Choroid plexus epithelial cell (primary cell): ENCODE data around the gene ADCY2.
A peak's percentile ranks its signal among the peaks of the same experiment; 100 is the strongest.

Experiments
- DNase-seq: peaks from one replicate; pipeline ENCODE4 v3.0.0-alpha.2; 2010; ENCODE audit warnings: low read depth
- H3K4me3 ChIP-seq: 2 replicates; pipeline ENCODE4 v1.5.1; 2011; ENCODE audit warnings: low read depth, mild to moderate bottlenecking, control low read depth, low read length, moderate library complexity
- CTCF ChIP-seq: conservative IDR thresholded peaks from 2 replicates; pipeline ENCODE4 v1.5.1; 2011; ENCODE audit warnings: low read depth, mild to moderate bottlenecking, control low read depth, inconsistent platforms, low read length, moderate library complexity

Gene ADCY2

GRCh38 chr5:7795306-7795705, 399.4 kb downstream of the ADCY2 start:
- TF ChIP-seq CTCF = no peak
- no peak for DNase-seq
- H3K4me3 ChIP-seq = no peak overlapping the region

GRCh38 chr5:7801891-7802614, 406.1 kb downstream of the ADCY2 start:
- DNase-seq = no peak
- TF ChIP-seq CTCF = no peak
- no peak overlapping the region for H3K4me3 ChIP-seq

- no peak overlapping the region for H3K4me3 ChIP-seq
- peak; percentile 64 for DNase-seq
- TF ChIP-seq CTCF = no peak
Observed at GRCh38 chr5:7802855-7803254, 406.9 kb downstream of the ADCY2 start.

- no peak for DNase-seq
- H3K4me3 ChIP-seq = no peak overlapping the region
- no peak for TF ChIP-seq CTCF
Observed at GRCh38 chr5:7803937-7804336, 408.0 kb downstream of the ADCY2 start.

- TF ChIP-seq CTCF = peak; percentile 49
- DNase-seq = peak; percentile 31
- no peak overlapping the region for H3K4me3 ChIP-seq
Observed at GRCh38 chr5:7805379-7805778, 409.4 kb downstream of the ADCY2 start.

- TF ChIP-seq CTCF = no peak
- no peak overlapping the region for H3K4me3 ChIP-seq
- no peak for DNase-seq
Observed at GRCh38 chr5:7808998-7809397, 413.1 kb downstream of the ADCY2 start.

GRCh38 chr5:7811715-7812114, 415.8 kb downstream of the ADCY2 start:
- no peak overlapping the region for H3K4me3 ChIP-seq
- no peak for DNase-seq
- no peak for TF ChIP-seq CTCF
